GM20431 (cell line): Measurements from ENCODE around the gene BPHL.
"Not testable (repeated sequence)": the region's sequence is repeated elsewhere in the genome, so short reads cannot be mapped to it uniquely, and the experiment has no call there.

ENCODE experiments used
- in situ Hi-C: fragments of 300-500 bp; cut with MseI, MboI; formaldehyde crosslinking; loops from one replicate; pipeline ENCODE4 v1.15.0; 2020; ENCODE audit warnings: low sequenced_read_pairs; ENCODE audit not compliant: unreplicated experiment

Gene BPHL

DNA sequence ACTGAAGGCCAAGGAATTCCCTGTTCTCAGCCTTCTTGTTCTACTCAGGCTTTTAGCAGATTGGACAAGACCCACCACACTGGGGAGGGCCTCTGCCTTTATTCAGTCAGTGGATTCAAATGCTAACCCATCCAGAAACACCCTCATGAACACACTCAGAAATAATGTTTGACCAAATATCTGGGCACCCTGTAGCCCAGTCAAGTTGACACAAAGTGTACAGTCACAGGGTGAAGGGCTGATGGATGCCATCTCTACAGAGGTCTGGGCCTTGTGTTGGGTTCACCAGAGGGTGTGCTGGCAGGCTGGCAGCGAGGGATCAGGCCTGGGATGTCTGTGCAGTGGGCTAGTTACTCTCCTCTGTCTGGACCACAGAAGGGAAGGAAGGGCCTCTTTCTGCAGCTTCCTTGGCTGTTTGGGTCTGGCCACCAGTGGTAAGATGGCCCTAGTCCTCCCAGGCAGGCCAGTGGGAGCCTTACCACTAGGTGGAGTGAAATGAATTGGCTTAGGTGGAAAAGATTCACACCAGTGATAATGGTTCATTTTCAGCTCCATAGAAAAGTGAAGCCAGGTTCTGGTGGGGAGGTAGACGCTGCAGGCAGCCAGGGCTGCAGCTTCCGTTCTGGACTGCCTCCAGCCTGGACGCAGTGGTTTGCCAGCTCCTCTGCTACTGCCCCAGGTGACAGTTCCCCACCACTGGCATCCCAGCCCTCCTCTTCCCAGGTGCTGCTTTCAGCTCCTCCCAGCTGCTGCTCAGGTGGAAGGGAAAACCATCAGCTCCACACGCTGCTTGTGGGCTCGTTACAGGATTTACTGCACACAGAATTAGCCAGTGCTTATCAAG lies 29.6 kb downstream of the BPHL start:
- in situ Hi-C loops = loop anchor here (25.0 kb wide), 1 partner anchor 589 kb away; no protein-coding TSS in a partner anchor

GRCh38 chr6:3151691-3152090 lies 33.2 kb downstream of the BPHL start:
- in situ Hi-C loops = no loop called here

DNA sequence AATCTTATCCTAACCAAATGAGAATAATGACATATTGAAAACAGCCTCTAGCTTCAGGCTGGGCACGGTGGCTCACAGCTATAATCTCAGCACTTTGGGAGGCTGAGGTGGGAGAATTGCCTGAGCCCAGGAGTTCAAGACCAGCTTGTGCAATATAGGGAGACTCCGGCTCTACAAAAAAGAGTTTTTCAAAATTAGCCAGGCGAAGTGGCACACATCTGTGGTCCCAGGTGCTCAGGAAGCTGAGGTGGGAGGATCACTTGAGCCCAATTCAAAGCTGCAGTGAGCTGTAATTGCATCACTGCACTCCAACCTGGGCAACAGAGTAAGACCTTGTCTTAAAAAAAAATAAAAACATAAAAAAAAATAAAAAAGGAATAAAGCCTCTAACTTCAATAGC lies 34.2 kb downstream of the BPHL start:
- in situ Hi-C loops = no loop called here

- in situ Hi-C loops = not testable (repeated sequence)
Observed at GRCh38 chr6:3155416-3155815, 36.9 kb downstream of the BPHL start.

- in situ Hi-C loops = not testable (repeated sequence)
Observed at GRCh38 chr6:3156184-3157130, 37.9 kb downstream of the BPHL start.

GRCh38 chr6:3157131-3157933 lies 38.8 kb downstream of the BPHL start, which contains the start of gene TUBB2A:
Gene TUBB2A (minus strand): TSS chr6:3157544. CDS start chr6:3157463, 81 bp downstream.
- in situ Hi-C loops = no loop called here

DNA sequence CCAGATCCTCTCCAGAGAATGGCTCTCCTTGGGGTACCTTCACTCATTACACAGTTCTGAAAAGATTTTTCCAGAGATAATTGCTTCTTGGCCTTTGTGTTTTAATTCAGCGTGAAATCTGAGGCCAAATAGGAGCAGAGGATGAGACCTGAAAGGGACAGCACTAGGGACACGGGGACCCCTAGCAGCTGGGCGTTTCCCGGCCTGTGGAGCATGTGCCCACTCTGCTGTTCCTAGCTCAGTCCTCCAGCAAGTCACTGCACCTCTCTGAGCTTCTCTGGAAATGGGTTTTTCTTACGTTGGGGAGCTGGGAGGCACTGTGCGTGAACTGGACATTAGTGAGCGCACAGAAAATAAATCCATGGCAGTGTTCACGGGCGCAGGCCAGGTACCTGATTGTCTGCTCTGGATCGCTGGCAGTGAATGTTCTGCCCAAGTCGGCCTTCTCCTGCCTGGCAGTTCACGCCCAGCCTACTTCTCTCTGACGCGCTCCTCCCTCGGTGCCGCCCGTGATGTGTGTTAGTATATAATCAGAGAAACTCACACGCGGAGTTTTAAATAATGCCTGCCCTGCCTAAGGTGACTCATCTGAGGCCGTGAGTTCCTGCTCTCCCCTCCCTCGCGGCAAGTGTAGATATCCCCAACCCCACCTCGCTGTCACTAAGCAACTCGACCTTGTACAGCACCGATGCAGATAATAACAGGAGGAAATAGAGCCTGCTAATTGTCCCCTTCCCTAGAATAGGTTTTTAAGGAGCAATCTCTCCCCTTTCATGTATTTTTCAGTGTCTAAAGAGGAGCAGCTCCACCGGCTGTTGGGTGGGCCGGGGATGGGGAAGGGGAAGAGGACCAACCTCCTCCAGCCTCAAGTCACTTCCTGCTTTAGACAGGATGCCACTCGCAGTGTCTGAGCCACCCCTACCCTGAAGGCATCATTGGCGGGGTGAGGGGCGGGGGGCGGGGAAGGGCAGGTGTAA lies 41.6 kb downstream of the BPHL start:
- in situ Hi-C loops = no loop called here

- in situ Hi-C loops = no loop called here
Observed at GRCh38 chr6:3162067-3162497, 43.6 kb downstream of the BPHL start.

- in situ Hi-C loops = no loop called here
Observed at GRCh38 chr6:3162565-3163247, 44.2 kb downstream of the BPHL start.

GRCh38 chr6:3163248-3163594 lies 44.7 kb downstream of the BPHL start:
- in situ Hi-C loops = no loop called here

- in situ Hi-C loops = no loop called here
Observed at GRCh38 chr6:3164388-3164787, 45.9 kb downstream of the BPHL start.

GRCh38 chr6:3165631-3166534 lies 47.4 kb downstream of the BPHL start:
- in situ Hi-C loops = no loop called here

DNA sequence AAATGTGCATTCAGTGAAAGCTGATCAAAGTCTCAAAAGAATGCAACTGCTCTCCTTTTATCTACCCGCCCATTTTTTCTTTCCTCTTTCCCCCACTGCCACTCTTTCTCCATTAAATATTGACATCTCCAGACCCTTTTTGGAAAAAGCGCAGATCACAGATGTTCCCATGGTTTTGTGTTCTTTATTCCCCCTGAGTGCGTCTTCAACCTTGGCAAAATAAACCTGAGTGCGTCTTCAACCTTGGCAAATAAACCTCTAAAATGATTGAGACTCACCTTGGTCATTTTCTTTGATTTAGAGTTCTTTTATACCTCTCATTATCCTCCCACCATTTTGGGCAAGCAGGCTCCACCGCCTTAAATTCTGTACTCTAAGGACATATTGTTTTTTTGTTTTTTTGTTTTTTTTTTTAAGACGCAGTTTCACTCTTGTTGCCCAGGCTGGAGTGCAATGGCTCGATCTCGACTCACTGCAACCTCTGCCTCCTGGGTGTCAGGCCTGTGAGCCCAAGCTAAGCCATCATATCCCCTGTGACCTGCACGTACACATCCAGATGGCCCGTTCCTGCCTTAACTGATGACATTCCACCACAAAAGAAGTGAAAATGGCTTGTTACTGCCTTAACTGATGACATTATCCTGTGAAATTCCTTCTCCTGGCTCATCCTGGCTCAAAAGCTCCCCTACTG lies 48.2 kb downstream of the BPHL start:
- in situ Hi-C loops = not testable (repeated sequence)

DNA sequence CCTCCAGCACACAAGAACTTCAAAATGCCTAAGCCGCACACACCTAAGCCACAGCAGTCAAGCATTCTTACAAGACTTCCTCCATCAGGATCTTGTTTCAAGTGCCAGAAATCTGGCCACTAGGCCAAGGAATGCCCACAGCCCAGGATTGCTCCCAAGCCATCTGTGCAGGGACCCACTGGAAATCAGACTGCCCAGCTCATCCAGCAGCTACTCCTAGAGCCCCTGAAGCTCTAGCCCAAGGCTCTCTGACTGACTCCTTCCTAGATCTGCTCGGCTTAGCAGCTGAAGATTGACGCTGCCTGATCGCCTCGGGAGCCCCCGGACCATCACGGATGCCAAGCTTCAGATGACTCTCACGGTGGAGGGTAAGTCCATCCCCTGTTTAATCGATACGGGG lies 49.5 kb downstream of the BPHL start:
- in situ Hi-C loops = not testable (repeated sequence)

DNA sequence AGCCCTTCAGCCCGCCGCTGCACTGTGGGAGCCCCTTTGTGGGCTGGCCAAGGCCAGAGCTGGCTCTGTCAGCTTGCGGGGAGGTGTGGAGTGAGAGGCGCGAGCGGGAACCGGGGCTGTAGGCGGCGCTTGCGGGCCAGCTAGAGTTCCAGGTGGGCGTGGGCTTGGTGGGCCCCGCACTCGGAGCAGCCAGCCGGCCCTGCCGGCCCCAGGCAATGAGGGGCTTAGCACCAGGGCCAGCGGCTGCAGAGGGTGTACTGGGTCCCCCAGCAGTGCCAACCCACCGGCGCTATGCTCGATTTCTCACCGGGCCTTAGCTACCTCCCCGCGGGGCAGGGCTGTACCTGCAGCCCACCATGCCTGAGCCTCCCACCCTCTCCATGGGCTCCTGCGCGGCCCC lies 52.2 kb downstream of the BPHL start:
- in situ Hi-C loops = not testable (repeated sequence)

DNA sequence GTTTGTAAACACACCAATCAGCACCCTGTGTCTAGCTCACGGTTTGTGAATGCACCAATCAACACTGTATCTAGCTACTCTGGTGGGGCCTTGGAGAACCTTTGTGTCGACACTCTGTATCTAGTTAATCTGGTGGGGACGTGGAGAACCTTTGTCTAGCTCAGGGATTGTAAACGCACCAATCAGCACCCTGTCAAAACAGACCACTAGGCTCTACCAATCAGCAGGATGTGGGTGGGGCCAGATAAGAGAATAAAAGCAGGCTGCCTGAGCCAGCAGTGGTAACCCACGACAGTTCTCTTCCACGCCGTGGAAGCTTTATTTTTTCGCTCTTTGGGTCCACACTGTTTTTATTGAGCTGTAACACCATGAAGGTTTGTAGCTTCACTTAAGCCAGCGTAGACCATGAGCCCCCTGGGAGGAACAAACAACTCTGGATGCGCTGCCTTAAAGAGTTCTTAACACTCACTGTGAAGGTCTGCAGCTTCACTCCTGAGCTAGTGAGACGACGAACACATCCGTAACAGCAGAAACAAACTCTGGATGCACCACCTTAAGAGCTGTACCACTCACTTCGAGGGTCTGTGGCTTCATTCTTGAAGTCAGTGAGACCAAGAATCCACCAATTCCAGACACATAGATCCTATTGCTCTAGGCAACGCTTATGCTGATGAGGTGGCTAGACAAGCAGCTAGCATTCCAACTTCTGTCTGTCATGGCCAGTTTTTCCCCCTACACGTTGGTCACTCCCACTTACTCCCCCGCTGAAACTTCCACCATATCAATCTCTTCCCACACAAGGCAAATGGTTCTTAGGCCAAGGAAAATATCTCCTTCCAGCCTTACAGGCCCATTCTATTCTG lies 53.0 kb downstream of the BPHL start:
- in situ Hi-C loops = not testable (repeated sequence)
